HuH-7.5 (cell line): ENCODE measurements around the gene FMC1.

ENCODE experiments used
- DNase-seq: peaks from one replicate; pipeline ENCODE4 v3.0.0; 2011; ENCODE audit warnings: low spot score

The FMC1 gene

DNA sequence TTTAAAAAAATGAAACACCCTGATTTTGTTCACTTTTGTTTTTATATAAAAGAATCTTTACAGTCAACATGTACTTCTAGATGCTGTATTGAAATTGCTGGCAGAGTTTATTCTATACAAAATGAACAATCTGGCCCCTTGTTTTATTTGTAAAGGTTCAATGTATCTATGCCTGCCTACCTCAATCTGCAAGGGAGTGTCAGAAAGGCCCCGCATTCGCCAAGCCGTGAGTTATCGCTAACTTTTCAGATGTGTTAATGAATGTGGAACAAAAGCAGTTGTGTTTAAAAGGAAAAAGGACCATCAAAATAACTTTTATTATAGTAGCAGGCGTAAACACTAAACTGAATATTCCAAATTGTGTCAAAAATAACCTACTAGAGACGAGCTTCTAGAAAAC lies 33.1 kb downstream of the FMC1 start:
- no peak for DNase-seq

DNA sequence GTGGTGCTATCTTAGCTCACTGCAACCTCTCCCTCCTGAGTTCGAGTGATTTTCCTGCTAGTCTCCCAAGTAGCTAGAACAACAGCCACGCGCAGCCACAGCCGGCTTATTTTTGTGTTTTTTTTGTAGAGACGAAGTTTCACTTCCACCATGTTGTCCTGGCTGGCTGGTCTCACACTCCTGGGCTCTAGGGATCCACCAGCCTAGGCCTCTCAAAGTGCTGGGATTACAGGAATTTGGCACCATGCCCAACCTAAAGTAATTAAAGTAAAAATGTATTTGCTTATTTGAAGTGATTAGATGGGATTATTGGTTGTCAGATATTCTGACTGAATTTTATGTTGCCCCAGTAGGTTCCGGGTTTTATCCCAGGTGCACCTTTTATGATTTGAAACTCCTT lies 41.3 kb downstream of the FMC1 start:
- no peak for DNase-seq

DNA sequence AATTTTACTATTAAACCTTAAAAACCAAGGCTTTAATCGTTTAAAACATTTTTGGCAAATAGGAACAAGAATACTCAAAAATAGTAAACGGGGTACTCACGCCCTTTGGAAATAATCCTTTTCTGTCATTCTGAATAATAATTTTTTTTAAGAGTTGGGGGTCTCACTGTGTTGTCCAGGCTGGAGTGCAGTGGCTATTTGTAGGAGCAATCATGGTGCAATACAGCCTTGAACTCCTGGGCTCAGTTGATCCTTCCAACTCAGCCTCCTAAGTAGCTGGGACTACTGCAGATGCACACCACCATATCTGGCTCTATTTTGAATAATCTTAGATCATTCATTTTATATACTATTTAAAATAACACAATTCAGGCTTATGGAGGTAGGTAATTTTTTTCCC lies 43.5 kb downstream of the FMC1 start:
- no peak for DNase-seq

DNA sequence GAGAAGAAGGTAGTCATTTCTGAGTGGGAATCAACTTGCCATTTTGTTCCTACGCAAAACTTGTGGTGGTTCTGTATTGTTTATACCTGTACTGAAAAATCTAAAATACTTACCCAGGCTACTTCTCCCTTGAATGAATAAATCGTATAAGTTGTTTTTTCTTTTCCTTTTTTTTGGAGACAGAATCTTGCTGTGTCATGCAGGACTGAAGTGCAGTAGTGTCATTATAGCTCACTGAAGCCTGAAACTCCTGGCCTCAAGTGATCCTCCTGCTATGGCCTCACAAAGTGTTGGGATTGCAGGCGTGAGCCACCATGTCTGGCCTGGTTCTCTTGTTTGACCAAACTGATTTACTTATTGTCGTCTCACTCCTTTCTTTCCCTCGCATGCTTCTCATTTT lies 46.5 kb downstream of the FMC1 start:
- DNase-seq, result no peak

DNA sequence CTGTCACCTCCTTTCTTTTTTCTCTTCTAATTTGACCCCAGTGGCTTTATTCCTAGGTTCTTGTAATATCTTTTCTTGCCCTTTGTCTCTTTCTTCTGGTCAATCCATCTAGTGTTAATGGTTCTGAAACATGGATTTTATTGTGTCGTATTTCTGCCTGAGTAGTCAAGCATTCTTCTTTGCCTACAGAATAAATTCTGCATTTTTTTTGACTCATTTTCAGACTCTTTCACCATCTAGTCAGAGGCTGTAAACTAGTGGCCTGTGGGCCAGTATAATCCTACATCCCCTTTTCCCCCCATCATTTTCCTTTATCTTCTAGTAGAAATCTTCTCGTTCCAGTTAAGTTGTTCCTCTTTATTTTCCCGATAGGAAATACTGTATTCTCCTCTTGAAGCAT lies 48.0 kb downstream of the FMC1 start:
- no peak for DNase-seq

DNA sequence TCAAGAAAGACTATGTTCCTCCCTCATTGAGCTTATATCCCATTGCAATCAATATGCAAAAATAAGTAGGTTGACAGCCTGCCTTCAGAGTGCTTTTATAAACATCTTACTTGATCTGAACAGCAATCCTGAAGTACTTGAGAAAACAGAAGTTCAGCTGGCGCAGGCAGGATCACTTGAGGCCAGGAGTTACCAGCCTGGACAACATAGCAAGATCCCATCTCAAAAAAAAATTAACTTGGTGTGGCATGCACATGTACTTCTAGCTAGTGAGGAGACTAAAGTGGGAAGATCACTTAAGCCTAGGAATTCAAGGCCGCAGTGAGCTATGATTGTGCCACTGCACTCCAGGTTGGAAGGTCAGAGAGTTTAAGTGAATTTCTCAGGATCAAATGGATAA lies 48.6 kb downstream of the FMC1 start:
- no peak for DNase-seq

DNA sequence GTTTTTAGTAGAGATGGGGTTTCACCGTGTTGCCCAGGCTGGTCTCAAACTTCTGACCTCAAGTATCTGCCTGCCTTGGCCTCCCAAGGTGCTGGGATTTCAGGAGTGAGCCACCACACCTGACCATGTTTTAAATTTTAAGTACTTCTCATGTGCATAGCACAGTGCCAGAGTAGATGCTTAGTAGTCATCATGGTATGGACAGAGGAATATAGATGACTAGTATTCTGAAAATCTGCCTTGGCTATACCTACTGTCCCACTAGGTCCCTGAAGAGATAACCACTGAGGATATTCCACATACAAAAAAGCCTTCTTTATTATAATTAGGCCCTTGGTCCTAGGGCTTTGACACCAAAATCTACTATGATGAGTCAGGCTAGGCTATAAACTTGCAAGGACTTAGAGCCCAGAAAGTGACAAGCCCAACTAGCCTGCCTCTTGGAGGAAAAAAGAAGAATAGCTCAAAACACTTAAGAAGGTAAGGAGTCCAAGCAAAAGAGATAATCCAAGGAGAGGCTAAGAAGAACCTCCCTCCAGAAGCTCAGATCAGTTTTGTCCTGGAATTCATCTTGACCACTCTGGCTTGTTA lies 52.6 kb downstream of the FMC1 start:
- no peak for DNase-seq

DNA sequence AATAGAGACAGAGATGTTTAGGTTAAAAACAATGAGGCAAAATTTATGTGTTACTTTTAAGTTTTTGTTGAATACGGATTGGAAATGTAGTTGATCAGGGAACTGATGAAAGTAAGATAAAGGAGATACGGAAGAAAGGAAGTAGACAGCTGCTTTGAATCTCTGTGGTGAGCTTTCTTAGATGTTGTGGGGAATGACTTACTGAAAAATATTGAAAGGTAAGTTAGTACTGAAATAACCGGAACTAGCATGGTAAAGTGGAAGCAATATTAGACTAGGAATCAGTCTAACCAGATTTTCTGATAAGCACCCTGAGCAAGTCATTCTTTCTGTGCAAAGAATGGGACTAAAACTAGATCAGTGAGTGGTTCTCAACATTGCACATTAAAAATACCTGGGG lies 53.4 kb downstream of the FMC1 start:
- no peak for DNase-seq
